Hippocampal formation (tissue), 2 donors: ENCODE data around the gene SSTR5.
A peak's percentile ranks its signal among the peaks of the same experiment; 100 is the strongest.

ENCODE experiments used
- DNase-seq, 2 donors: peaks; one replicate each; lab custom pipeline; 2025; lab: John Stamatoyannopoulos, UW

Gene SSTR5

GRCh38 chr16:1054660-1055556, 17.6 kb upstream of the SSTR5 start:
- DNase-seq = peak; percentile 57 to 67

GRCh38 chr16:1055557-1055924, 17.0 kb upstream of the SSTR5 start:
- DNase-seq = no peak

DNA sequence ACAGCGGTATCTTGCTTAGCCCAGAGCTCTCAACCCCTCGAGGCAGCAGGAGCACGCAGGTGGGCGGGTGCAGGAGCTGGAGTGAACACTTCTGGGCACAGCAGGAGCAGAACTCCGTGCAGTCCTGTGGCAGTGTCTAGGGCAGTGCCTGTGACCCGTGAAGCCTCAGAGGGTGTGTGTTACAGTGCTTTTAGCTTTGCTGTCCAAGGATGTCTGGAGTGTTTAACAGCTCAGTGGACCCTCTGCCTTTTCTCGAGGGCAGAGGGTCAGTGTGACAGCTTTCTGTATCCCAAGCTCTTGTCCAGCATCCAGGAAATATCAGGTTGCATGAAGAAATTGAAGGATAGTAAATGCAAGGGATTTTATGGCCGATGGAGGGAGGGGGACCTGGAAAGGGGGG, 16.4 kb upstream of the SSTR5 start:
- no peak for DNase-seq

DNA sequence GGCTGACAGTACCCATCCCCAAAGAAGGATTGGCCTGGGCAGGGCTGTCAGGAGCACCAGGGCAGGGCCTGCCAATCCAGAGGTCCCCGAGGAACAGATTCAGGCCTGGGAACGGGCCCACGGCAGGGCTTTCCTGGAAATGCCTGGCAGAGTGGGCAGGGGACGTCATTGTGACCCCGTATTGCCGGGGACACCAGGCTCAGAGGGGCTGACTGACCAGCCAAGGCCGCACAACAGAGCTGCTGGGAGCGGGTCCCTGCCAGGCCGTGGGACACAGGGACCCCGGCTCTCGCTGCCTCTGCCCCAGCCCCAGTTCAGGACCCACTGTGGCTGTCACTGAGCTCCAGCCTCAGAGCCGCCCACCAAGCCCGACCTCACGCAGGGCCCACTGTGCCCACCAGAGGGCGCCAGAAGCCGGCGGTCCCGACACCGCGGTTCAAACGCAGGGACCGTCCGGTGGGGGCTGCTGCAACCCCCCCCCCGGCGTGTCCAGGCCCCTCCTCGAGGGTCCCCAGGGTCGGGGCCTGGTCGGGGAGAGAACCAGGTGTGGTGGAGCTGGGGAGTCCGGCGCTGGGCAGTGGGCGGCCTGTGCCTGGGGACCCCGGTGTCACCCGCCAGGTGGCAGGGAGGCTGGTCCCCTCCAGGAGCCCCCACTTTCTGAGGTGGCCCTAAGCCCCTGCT, 15.2 kb upstream of the SSTR5 start:
- DNase-seq = no peak

DNA sequence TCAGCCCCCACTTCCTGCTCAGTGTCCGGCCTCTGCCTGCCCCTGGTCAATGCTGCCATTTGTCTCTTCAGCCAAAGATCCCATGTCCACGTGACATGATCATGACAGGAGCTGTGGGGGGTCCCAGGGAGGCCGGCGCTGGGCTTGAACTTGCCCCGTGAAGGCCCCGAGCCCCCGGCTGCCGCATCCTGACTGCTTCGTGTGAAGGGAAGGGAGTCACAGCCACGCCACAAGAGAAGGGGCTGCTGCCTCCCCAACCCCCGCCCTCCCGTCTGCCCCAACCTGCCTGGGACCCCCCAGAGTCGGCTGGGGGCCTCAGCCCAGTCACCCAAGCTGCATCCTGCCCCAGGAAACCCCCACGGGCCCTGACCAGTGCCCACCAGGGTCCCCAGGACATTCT, 14.3 kb upstream of the SSTR5 start:
- DNase-seq = no peak

DNA sequence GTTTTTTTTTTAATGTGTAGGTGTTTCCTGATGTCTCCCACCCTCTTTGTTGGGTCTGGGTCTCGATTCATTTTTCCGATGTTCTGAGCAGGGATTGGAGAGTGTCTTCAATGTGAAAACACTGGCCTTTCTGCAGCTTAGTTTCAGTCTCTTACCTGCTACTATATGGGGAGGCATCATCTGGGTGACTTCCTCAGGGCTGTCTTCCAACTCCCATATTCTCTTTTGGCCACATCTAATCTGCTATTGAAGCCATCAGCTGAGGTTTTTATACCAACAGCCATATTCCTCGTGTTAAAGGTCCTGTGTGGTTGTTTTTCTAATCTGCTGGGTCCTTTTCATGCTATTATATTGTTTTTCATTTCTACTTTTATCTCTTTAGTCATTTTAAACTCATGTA, 13.2 kb upstream of the SSTR5 start:
- DNase-seq = no peak

GRCh38 chr16:1060416-1061340, 11.9 kb upstream of the SSTR5 start:
- no peak for DNase-seq

GRCh38 chr16:1061769-1062505, 10.6 kb upstream of the SSTR5 start:
- DNase-seq = no peak

DNA sequence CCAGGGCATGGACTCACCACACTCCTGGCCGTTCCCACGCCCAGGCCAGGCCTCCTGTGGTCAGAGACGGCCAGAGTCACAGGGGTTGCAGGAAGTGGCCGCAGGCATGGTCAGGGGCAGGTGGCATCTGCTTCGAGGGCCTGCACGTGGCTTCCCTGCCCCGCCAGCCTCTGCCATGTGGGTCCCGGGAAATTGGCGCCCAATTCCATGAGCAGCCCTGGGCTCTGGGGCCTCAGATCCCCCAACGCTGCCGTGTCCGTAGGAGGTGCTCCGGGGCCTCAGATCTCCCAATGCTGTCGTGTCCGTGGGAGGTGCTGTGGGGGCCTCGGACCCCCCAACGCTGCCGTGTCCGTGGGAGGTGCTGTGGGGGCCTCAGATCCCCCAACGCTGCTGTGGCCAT, 9.7 kb upstream of the SSTR5 start:
- DNase-seq = no peak

- DNase-seq = no peak
Observed at GRCh38 chr16:1063728-1064127, 8.8 kb upstream of the SSTR5 start.

DNA sequence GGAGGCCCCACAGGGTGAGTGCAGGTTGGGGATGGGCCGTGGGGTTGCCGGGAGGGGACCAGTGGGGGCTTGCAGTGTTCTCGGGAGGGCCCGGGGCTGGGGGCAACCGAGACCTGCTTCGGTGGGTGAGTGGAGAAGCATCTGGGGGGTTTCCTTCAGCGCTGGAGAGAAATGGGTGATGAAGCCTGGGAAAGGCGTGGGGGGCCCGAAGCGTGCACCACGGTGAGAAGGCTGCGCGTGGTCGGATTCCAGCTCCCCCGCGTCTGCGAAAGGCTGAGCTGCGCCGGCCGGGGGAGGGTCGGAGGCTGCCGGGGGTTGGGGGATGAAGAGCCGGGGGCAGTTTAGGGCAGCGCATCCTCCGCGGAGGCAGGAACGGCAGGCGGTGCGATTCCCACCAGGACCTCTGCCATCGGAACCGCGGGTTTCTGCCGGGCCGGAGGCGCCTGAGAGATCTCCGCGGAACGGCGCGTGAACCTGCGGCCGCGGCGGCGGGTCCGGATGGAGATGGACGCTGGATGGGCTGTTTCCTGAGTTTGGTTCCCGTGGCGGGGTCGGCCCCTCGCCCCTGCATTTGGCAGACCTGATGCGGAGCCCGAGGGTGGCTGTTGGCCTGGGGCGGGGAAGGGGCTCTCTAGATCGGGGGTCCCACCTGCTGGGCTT, 6.9 kb upstream of the SSTR5 start:
- no peak for DNase-seq

- DNase-seq = no peak
Observed at GRCh38 chr16:1066584-1067172, 5.9 kb upstream of the SSTR5 start.

- DNase-seq = no peak
Observed at GRCh38 chr16:1067629-1068028, 4.9 kb upstream of the SSTR5 start.

GRCh38 chr16:1068451-1068850, 4.1 kb upstream of the SSTR5 start:
- DNase-seq = no peak

DNA sequence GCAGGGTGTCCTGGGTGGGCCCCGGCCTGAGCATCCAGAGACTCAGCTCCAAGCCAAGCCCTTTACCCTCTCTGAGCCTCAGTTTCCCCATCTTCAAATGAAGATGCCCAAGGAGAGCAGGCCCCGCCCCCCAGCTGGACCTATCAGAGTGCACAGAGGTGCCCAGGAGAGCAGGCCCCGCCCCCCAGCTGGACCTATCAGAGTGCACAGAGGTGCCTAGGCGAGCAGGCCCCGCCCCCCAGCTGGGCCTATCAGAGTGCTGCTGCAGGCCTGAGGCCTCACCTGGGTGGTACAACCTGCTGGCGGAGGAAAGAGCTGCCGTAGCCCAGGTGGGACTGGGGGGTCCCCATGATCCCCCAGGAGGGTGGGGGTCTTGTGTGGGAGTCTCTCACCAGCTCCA, 3.4 kb upstream of the SSTR5 start:
- DNase-seq = no peak

DNA sequence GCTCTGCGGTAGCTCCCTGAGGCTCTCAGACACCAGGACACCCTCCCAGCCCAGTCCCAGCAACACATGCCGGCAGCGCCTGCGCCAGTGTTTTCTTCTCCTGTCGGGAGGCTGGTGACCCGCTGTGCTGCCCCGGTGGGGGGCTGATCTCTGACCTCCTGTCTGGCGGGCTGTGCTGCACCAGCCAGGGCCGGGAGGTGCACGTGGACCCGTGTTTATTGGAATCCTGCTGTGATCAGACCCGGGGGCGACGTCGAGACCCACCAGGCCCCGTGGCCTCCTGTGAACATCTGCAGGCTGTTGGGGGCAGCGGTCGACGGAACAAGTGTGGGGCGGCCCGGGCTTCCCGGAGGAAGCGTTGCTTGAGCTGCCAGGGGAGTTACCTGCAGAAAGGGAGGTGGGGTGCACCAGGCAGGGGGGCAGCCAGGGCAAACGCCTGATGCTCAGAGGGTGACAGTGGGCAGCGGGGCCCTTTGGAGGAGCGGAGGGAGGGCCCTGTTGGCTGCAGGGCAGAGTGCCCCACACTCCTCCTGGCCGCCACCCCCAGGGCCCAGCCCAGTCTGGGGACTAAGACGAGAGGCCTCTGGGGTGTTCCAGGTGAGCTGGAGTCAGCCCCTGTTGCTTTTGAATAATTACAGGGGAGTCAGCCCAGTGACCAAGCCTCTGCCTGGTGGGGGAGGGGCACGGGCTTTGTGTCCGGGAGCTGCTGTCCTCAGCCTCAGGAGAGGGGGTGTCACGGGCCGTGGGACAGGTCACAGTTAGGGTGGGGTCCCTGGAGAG, 2.3 kb upstream of the SSTR5 start:
- DNase-seq = no peak

DNA sequence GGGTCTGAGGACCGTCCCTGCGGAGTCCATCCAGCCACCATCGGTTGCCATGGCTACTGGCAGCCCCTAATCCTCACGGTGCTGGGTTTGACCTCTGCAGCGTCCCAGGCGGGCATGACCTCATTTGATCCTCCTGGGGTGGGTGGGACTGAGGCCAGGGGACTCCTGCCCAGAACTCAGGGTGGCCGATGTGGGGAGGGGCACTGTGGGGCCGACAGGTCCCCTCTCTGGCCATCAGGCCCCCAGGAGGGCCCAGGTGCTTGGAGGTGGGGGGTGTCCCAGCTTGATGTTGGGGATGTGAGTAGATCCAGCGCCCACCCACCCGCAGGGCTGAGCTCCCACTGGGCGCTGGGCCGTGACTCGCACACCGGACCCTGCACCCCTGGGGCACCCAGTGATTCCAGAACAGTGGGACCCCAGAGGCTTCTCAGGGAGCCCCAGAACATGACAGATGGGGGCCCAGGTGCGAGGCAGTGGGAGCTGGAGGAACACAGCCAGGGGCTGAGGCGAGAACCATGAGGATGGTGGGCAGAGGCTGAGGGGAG, 1.6 kb upstream of the SSTR5 start:
- no peak for DNase-seq

DNA sequence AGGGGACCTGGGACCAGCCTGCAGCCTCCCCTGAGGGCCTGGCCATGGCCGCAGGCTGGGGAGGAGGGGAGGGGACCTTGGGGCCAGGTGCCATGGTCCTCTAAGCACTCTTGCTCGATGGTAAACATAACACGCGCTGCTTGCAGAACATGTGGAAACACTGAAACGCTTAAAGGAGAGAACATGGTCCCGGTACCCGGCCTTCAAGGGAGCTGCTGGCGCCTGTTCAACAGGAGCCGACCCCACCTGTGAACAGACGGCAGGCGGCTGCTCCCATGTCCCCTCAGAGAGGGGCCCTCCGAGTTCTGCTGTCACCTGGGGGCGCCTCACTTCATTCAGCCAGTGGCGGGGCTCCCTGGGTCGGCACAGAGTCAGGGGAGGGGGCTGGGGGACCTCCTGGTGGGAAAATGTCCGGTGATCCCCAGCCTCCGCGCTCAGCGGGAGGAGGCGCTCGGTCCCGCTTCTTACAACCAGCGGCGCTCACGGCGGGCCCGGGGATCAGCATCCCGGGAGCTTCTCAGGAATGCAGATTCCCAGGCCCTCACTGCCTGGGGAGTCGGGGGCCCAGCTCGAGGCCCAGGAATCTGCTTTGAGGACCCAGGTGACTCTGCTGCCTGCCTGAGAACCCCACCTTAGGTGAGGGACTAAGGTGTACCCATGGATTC, 854 bp upstream of the SSTR5 start:
- DNase-seq = no peak

DNA sequence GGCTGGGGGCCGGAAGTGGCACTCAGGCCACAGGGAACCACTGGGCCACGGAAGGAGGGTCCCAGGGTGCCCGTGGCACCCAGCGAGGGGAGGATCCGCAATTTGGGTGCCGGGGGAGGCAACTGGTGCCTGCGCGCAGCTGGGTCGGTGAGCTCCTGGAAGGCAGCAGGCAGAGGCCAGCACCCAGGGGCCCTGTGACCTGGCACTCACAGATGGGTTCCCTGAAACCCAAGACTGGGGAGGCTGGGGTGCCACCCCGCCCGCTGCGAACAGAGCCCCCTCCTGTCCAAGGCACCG, 663 bp downstream of the SSTR5 start:
- no peak for DNase-seq
